Activated T-cell treated with anti-CD3 and anti-CD28 coated beads for 4 hours (primary cell): Measurements from ENCODE around the gene ITM2A.
A peak's percentile ranks its signal among the peaks of the same experiment; 100 is the strongest.

Source experiments
- DNase-seq: peaks from one replicate; pipeline ENCODE4 v3.0.0-alpha.2; 2020

Gene ITM2A

DNA sequence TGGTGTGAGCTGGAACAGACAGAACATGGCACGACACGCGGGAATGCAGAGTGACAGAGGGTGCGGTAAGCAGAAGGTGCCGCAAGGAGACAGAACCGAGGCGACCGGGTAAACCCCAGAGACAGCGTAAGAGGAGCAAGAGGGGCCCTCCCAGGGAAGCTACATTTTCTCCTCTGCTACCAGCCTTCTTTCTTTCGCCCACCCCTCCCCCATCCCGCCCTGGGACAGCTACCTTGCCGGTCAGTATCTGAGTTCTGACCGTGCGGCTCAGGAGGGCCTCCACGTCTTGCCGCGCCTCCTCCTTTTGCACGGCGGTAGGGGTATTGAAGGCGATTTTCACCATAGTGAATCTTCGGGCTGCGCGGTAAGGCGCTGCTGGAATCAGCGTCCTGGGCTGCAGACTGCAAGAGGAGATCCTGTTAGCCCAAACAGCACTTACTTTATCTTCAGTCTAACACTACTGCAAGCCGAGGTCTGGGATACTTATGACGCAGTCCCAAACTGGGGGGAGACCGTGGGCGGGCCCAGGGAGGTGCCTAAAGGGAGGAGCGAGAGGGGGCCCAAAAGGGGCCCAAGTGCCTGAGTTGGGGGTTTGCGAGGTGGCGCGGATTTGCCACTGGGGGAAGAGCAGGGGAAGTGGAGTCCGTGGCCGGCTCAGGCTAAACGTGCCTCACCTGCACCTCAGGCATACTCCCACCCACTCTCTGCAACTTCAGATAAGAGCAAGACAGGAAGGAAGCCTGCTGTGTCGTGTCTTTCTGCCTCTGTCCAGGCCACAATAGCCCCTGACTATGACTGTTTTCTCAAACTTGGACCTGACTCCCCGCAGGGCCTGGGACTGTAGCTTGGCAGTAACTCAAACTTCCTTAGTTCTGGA is at the start of gene ITM2A:
Gene ITM2A, minus strand, starts transcription at position 462 of the 877 bp plus-strand sequence. Its CDS starts 119 bp downstream, at position 343.
- peak; percentile 47 for DNase-seq

DNA sequence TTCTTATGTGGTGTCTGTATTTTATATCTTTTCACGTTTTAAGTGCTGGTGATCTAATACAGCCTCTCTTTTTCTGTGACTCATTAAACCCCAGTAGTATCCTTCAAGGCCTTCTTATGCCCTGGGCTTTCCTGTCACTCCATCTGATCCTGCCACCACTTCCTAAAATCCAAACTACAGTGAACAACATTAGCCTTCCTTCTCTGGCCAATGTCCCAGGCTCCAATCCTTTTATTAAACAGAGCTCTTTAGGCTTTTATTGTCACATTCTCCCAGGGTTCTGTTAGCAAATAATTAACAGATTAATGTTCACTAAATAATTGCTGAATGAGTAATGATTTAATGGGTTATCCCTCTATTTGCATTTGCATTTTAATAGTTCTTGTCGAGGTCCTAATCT is 47.9 kb upstream of the ITM2A start:
- DNase-seq: no peak

- no peak for DNase-seq
Measured at GRCh38 chrX:79413963-79414362, 46.8 kb upstream of the ITM2A start.

DNA sequence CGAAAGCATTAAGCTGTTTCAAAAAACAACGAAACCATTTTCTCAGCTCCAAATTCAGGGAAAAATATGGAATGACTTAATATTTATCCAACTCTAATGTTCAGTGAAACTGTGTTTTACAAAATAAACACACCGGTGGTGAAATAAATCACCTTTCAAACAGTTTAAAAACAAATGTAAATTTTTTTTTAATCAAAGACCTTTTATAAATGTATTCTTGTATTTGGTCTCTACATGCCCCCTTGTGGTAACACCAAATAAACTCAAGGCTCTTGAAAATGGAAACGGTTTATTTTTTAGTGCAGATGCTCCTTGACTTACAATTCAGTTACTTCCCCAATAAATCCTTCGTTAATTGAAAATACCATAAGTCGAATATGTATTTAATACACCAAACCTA is 45.8 kb upstream of the ITM2A start:
- DNase-seq: no peak

DNA sequence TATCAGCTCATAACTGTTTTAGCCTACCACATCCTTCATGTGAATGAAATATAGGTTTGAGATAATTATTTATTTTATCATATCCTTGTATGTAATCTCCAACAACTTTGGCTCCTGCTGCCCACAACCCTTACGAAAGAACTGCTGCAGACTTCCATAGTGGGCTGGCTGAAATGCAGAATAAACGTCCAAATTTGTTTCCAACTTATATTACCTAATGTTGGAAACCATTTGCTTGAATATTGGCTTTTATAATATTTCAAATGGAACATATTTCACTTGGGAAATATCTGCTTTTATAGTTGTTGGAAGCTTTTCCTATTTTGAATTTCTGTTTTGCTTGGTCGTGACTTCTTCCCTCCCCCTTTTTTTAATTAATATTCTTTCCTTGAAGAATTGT is 45.0 kb upstream of the ITM2A start:
- no peak for DNase-seq

DNA sequence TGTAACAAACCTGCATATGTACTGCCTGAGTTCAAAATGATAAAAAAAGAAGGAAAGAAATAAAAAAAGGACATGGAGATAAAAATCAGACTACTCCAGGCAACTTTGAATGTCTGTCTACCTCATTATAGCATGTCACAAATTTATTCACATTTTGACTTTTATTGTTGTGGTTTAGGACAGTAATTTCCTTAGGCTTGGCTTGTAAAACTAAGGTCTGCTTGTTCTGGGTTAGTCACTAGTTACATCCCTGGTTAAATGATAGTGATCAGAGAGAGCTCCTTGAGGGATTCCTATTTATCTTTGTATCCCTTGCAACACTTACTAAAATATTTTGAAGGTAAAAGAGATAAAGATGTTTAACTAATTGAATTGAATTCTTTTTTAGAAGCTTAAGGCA is 42.5 kb upstream of the ITM2A start:
- no peak for DNase-seq

- DNase-seq: no peak
Measured at GRCh38 chrX:79408623-79409322, 41.6 kb upstream of the ITM2A start.

DNA sequence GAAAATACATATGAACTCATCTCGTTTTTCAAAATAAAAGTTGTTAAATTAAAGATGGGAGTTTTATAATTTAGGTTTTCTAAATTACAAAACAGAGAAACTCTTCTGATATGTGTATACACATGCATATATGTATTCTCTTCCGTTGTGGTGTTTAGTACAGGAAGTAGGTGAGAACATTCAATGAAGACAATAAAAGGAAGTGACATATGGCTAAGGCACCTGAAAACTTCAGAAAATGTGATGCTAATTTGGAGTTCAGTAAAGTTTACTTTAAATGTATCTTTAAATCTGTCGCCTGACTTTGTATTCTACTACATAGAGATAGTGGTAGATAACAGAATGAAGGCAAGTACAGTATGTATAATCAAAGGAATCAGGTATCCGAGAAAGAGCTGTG is 33.5 kb upstream of the ITM2A start:
- no peak for DNase-seq

DNA sequence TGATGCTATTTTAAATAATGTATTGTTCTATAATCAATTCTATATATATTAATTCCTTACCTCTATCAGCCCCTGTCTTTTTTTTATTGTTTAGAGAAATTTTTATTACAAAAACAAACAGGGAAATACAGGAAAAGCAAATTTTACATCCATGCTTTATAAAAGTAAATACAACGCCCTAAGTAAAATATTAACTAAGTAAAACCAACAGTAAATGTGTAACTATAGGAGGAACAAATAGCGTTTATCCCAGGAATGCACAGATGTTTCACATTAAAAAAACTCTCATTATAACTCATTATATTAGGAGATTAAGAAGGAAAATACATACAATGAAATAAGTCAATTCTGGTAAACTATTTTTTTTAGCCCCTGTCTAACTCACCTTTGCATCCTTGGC is 8.2 kb upstream of the ITM2A start:
- no peak for DNase-seq

- no peak for DNase-seq
Measured at GRCh38 chrX:79371640-79372039, 4.5 kb upstream of the ITM2A start.

GRCh38 chrX:79371101-79371500 is 4.0 kb upstream of the ITM2A start:
- no peak for DNase-seq

DNA sequence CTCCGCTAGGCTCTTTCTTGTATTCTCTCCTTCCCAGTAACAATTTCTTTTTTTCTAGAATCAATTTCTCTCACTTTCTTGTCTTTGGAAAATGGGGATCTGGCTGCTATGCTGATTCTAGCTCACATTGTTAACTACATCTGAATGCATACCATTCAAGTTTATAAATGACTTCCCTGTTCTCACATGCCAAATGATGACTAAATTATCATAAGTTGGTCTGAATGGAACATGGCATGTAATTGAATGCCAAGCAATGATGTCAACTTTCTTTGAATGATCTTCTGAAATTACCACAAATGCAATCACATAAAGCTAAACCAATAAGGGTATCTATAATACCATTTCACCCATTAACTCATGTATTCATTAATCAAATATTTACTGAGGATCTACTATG is 2.7 kb upstream of the ITM2A start:
- DNase-seq: no peak

- DNase-seq: no peak
Measured at GRCh38 chrX:79368441-79368840, 1.3 kb upstream of the ITM2A start.

DNA sequence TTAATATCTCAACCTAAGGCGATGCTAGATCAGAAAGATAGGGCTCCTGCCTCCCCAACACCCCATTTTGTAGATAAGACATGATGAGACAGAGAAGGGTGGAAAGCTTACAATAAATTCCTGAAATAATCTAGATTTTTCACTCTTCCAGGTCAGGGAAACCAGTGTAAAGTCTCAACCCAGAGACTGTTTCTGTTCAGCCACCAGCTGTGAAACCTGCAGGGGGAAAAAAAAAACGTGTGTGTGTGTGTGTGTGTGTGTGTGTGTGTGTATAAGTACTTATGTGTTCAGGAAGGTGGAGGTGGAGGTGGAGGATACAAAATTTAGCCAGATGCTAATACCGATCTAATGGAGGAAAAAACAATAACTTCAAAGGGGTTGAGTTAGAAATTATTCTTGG is 773 bp upstream of the ITM2A start:
- DNase-seq: no peak

- no peak for DNase-seq
Measured at GRCh38 chrX:79366556-79366872, 620 bp downstream of the ITM2A start.

DNA sequence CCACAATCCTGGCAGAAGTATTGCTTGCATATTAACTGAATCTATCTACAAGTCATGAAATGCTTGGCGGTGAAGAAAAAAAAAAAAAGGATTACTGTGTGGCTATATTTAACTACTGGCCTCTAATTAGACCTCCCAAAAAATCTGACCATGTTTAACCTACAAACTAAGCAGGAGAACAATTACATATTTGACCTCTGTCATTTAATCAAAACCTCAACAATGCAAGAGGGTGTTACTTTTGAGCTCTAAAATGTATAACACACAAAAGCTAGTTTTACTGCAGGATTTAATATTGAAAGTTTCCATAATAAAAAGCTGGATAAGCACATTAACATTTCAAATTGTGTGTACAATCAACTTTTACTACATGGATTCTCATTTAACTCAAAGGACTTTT is 1.5 kb downstream of the ITM2A start:
- no peak for DNase-seq

GRCh38 chrX:79364306-79364705 is 2.8 kb downstream of the ITM2A start:
- DNase-seq: no peak

DNA sequence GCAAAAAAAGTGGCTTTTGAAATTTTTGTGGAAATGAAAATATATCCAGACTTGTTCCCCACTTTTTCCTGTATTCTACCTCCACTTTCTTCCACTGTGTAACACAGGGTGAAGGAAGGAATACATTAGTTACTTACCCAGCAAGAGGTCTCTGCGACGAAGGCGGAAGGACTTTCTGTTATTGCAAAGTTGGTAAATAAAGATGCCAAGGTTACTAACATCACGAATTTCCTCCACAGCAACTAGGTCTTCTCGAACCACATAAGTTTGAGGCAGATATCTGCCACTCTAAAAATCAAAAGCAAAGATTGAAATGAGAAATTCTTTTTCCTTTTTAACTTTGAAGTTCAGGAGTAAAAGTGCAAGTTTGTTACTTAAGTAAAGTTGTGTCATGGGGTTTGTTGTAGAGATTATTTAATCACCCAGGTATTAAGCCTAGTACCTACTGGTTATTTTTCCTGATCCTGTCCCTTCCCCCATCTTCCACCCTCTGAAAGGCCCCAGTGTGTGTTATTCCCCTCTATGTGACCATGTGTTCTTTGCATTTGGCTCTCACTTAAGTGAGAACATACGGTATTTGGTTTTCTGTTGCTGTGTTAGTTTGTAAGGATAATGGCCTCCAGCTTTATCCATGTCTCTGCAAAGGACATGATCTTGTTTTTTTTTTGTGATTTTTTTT is 5.8 kb downstream of the ITM2A start:
- DNase-seq: no peak

GRCh38 chrX:79336869-79337815 is 30.0 kb downstream of the ITM2A start:
- DNase-seq: no peak

DNA sequence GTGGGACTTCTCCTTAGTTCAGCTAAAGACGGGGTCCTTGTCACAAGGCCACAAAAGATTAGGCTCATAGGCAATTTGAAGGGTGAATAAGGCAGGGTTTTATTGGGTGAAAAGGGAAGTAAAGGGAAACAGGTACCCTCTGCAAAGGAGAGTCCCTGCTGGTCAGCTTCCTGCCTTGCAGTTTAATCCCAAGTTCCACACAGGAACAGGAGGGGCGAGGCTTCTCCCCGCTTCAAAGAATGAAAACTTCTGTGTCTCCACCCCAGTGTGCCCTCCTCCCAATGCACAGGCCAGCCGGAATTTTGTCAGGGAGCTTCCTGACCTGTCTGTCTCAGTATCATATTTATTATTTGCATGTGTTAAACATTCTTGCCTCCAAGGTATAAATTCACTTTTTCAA is 37.1 kb downstream of the ITM2A start:
- DNase-seq: no peak

DNA sequence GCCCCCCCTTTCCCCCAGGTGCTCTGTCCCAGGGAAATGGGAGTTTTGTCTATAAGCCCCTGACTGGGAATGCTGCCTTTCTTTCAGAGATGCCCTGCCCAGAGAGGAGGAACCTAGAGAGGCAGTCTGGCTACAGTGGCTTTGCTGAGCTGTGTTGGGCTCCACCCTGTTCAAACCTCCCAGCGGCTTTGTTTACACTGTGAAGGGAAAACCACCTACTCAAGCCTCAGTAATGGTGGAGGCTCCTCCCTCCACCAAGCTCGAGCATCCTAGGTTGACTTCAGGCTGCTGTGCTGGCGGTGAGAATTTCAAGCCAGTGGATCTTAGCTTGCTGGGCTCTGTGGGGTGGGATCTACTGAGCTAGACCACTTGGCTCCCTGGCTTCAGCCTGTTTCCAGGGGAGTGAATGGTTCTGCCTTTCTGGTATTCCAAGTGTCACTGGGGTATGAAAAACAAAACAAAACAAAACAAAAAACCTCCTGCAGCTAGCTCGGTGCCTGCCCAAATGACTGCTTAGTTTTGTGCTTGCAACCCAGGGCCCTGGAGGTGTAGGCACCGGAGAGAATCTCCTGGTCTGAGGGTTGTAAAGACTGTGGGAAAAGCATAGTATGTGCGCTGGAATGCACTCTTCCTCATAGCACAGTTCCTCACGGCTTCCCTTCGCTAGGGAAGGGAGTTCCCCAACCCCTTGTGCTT is 41.7 kb downstream of the ITM2A start:
- no peak for DNase-seq
